Neural cell (in vitro differentiated cells): Measurements from ENCODE around the gene BCOR. TPM values are rescaled to one million over a fixed set of nuclear protein-coding genes. Genes with fewer than 3 reads are reported as not detected.

Experiments used
- H2AFZ ChIP-seq: fragments of 200-600, 300-800 bp; sonication (generic), shearing (Covaris generic); 2 replicates; pipeline ENCODE4 v1.6.0; 2014; ENCODE audit warnings: low read depth, mild to moderate bottlenecking, antibody characterized with exemption, low read length, moderate library complexity
- H3F3A ChIP-seq: fragments of 200-600 bp; shearing (Covaris generic); 2 replicates; pipeline ENCODE4 v1.6.1; 2016; ENCODE audit warnings: mild to moderate bottlenecking, moderate library complexity, mixed read lengths, antibody characterized with exemption, low read length; ENCODE audit not compliant: insufficient read depth, poor library complexity, severe bottlenecking
- H3K27ac ChIP-seq: fragments of 200-600, 300-800 bp; sonication (generic), shearing (Covaris generic); 2 replicates; pipeline ENCODE4 v1.5.1; 2014; ENCODE audit warnings: mild to moderate bottlenecking, low read length, moderate library complexity
- H3K27me3 ChIP-seq: fragments of 300-800, 200-600 bp; sonication (generic), shearing (Covaris generic); 2 replicates; pipeline ENCODE4 v1.6.0; 2014; ENCODE audit warnings: mild to moderate bottlenecking, low read depth, low read length, moderate library complexity; ENCODE audit not compliant: insufficient read depth
- H3K36me3 ChIP-seq: fragments of 300-800, 200-600 bp; sonication (generic), shearing (Covaris generic); 2 replicates; pipeline ENCODE4 v1.5.1; 2014; ENCODE audit warnings: mild to moderate bottlenecking, antibody characterized with exemption, low read length, moderate library complexity; ENCODE audit not compliant: insufficient read depth
- H3K4me2 ChIP-seq: fragments of 300-800, 200-600 bp; sonication (generic), shearing (Covaris generic); 2 replicates; pipeline ENCODE4 v1.6.0; 2014; ENCODE audit warnings: mild to moderate bottlenecking, low read length
- H3K4me3 ChIP-seq: fragments of 300-800, 200-600 bp; sonication (generic), shearing (Covaris generic); 2 replicates; pipeline ENCODE4 v1.5.1; 2014; ENCODE audit warnings: mild to moderate bottlenecking, low read length, moderate library complexity
- H3K79me2 ChIP-seq: fragments of 200-600 bp; shearing (Covaris generic); replicated peaks from 2 replicates; pipeline ENCODE4 v1.6.0; 2014; ENCODE audit warnings: mild to moderate bottlenecking, low read length, moderate library complexity; ENCODE audit not compliant: insufficient read depth
- H3K9ac ChIP-seq: fragments of 300-800, 200-600 bp; sonication (generic), shearing (Covaris generic); 2 replicates; pipeline ENCODE4 v1.6.1; 2016; ENCODE audit warnings: mild to moderate bottlenecking, low read length, mixed read lengths
- H3K9me2 ChIP-seq: fragments of 200-600 bp; shearing (Covaris generic); 2 replicates; pipeline ENCODE4 v1.6.1; 2016; ENCODE audit warnings: mild to moderate bottlenecking, low read length, mixed read lengths; ENCODE audit not compliant: insufficient read depth
- H3K9me3 ChIP-seq: fragments of 200-600, 300-800 bp; sonication (generic), shearing (Covaris generic); 2 replicates; pipeline ENCODE4 v1.6.1; 2016; ENCODE audit warnings: mild to moderate bottlenecking, mixed run types, low read length, moderate library complexity, mixed read lengths
- H4K20me1 ChIP-seq: fragments of 200-600 bp; shearing (Covaris generic); 2 replicates; pipeline ENCODE4 v1.6.1; 2016; ENCODE audit warnings: mild to moderate bottlenecking, mixed run types; ENCODE audit not compliant: insufficient read depth
- CTCF ChIP-seq: fragments of 450-650 bp; IDR thresholded peaks from 2 replicates; pipeline ENCODE4 v1.5.1; 2014; ENCODE audit warnings: antibody characterized with exemption, mild to moderate bottlenecking, moderate library complexity; ENCODE audit not compliant: poor library complexity, severe bottlenecking
- EP300 ChIP-seq: fragments of 450-650 bp; conservative IDR thresholded peaks from 2 replicates; pipeline ENCODE4 v1.6.1; 2014; ENCODE audit warnings: antibody characterized with exemption, mild to moderate bottlenecking, moderate library complexity; ENCODE audit not compliant: poor library complexity, severe bottlenecking
- EZH2 ChIP-seq: fragments of 200-600, 300-800 bp; shearing (Covaris generic), sonication (generic); IDR thresholded peaks from 2 replicates; pipeline ENCODE4 v1.6.1; 2014; ENCODE audit warnings: antibody characterized with exemption, low read length, borderline replicate concordance, mild to moderate bottlenecking; ENCODE audit not compliant: insufficient read depth, poor library complexity, severe bottlenecking
- MXI1 ChIP-seq: fragments of 450-650 bp; conservative IDR thresholded peaks from 2 replicates; pipeline ENCODE4 v1.6.1; 2014; ENCODE audit warnings: antibody characterized with exemption, mild to moderate bottlenecking; ENCODE audit not compliant: poor library complexity, severe bottlenecking
- POLR2AphosphoS5 ChIP-seq: IDR thresholded peaks from 2 replicates; pipeline ENCODE4 v1.6.1; 2012
- RAD21 ChIP-seq: fragments of 450-650 bp; conservative IDR thresholded peaks from 2 replicates; pipeline ENCODE4 v1.6.1; 2014; ENCODE audit warnings: antibody characterized with exemption, mild to moderate bottlenecking, moderate library complexity
- REST ChIP-seq: IDR thresholded peaks from 2 replicates; pipeline ENCODE4 v1.6.1; 2012; ENCODE audit warnings: borderline replicate concordance
- SMC3 ChIP-seq: fragments of 450-650 bp; conservative IDR thresholded peaks from 2 replicates; pipeline ENCODE4 v1.6.1; 2014; ENCODE audit warnings: antibody characterized with exemption, mild to moderate bottlenecking, moderate library complexity; ENCODE audit not compliant: poor library complexity
- TAF1 ChIP-seq: IDR thresholded peaks from 2 replicates; pipeline ENCODE4 v1.6.1; 2012; ENCODE audit warnings: low read depth
- polyA plus RNA-seq: library from polyadenylated mRNA; depleted of rRNA; stranded (reverse); fragments of >200 nt; gene quantifications from 2 replicates; pipeline ENCODE4 v1.2.3, GENCODE V29; 2014

Gene BCOR
- polyA plus RNA-seq, 1 donor from 2014 or later: 18.0 TPM

GRCh38 chrX:40058719-40059118 is 39.0 kb downstream of the BCOR start:
- H3K27me3 ChIP-seq: no peaks in the 10 kb centered on the region
- H3K9me3 ChIP-seq: no peaks in the 10 kb centered on the region
- H2AFZ ChIP-seq: no peak overlapping the region
- no peaks in the 10 kb centered on the region for H3K36me3 ChIP-seq
- no peak overlapping the region for H3K9ac ChIP-seq
- TF ChIP-seq SMC3: no peak
- TF ChIP-seq POLR2AphosphoS5: no peak
- TF ChIP-seq TAF1: no peak
- TF ChIP-seq MXI1: no peak
- no peak for TF ChIP-seq RAD21
- TF ChIP-seq CTCF: no peak
- no peak for TF ChIP-seq EZH2
- no peak for TF ChIP-seq EP300
- H4K20me1 ChIP-seq: no peaks in the 10 kb centered on the region
- no peak overlapping the region for H3K27ac ChIP-seq
- no peaks in the 10 kb centered on the region for H3K9me2 ChIP-seq
- H3F3A ChIP-seq: no peaks in the 10 kb centered on the region
- H3K79me2 ChIP-seq: no peaks in the 10 kb centered on the region
- H3K4me3 ChIP-seq: no peak overlapping the region
- no peak overlapping the region for H3K4me2 ChIP-seq

GRCh38 chrX:40057405-40057804 is 40.4 kb downstream of the BCOR start:
- Histone ChIP-seq H3K36me3 (no peaks in the 10 kb centered on the region), H3K9me3 (no peaks in the 10 kb centered on the region), H3K4me3 (no peak overlapping the region), H3K9me2 (no peaks in the 10 kb centered on the region), H3F3A (no peaks in the 10 kb centered on the region), H3K9ac (no peak overlapping the region), H3K4me2 (no peak overlapping the region), H4K20me1 (no peaks in the 10 kb centered on the region), H3K27ac (no peak overlapping the region), H3K27me3 (no peaks in the 10 kb centered on the region), H2AFZ (no peak overlapping the region), H3K79me2 (no peaks in the 10 kb centered on the region)
- no peak for TF ChIP-seq REST
- TF ChIP-seq POLR2AphosphoS5: no peak
- TF ChIP-seq MXI1: no peak
- no peak for TF ChIP-seq RAD21
- TF ChIP-seq CTCF: no peak
- no peak for TF ChIP-seq SMC3
- TF ChIP-seq TAF1: no peak
- no peak for TF ChIP-seq EP300
- TF ChIP-seq EZH2: no peak
